Activated naive CD8-positive, alpha-beta T cell treated with anti-CD3 and anti-CD28 coated beads, Interleukin-2, amount 50 U/mL, for 16 hours (primary cell): ENCODE measurements around the gene RPGRIP1.
"Not testable (repeated sequence)": the region's sequence is repeated elsewhere in the genome, so short reads cannot be mapped to it uniquely, and the experiment has no call there.

Experiments
- DNase-seq: peaks from one replicate; pipeline ENCODE4 v3.0.0-alpha.2; 2020; ENCODE audit warnings: low read depth, low spot score

The RPGRIP1 gene

DNA sequence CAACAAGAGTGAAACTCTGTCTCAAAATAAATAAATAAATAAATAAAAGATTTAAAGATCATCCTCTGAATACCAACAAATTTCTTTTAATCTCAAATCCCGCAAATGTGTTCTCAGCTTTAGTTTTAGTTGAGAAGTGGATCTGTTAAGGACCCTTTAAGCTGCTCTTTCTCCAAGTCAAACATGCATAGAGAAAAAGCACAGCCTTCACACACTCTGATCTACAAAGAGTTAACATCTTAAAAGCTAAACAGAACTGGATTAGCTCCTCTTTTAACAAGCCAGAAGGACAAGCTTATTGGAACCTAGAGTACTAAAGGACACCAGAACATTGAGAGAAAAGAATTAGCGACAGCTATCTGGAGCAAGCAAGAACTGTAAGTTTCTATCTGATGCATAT, at the start of gene RPGRIP1:
RPGRIP1 (plus strand) TSS at position 301 of the 400 bp plus-strand sequence. CDS start 7,894 bp downstream, outside the sequence.
- DNase-seq = no peak

DNA sequence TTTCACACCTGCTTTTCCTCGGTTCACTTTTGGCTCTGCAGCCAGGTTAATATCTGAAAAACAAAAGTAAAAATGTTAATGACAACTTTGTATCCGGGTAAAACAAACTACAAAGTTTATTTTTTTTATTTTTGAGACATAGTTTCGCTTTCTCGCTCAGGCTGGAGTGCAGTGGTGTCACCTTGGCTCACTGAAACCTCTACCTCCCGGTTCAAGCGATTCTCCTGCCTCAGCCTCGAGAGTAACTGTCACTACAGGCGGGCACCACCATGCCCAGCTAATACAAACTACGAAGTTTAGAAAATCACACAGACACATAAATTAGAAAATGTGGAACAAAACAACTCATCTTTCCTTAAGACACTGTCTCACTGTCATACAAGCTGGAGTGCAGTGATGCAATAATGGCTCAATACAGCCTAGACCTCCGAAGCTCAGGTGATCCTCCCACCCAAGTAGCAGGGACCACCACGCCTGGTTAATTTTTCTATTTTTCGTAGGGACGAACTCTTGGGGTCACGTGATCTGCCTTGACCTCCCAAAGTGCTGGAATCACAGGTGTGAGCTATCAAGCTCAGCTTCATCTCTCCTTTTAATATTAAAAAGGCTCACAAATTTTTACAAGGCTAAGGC, 48.7 kb upstream of the RPGRIP1 start:
- no peak for DNase-seq

DNA sequence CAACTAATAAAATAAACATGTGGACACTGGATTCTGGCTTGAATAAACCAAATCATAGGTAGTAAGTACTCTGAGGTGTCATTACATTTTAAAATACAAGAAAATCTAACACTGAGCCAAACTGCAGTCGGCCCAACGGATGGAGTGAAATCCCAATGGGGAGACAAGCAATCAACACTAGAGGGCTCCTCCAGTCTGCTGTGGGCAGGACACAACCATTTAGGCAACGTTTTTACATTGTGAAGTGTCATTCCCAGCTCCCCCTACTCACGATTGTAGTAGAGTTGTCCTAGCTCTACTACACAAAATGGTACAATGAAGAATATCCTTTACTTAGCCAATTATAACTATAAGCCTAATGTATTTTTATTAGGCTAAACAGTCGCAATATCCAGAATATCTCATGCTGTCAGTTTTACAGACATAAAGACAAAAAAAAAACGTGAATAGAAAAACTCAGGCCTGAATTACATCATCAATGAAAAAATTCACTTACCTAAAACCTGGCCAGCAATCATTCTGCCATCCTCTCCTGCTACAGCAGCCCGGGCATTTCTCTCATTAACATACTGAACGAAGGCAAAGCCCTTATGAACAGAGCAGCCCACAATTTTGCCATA, 46.3 kb upstream of the RPGRIP1 start:
- no peak for DNase-seq

DNA sequence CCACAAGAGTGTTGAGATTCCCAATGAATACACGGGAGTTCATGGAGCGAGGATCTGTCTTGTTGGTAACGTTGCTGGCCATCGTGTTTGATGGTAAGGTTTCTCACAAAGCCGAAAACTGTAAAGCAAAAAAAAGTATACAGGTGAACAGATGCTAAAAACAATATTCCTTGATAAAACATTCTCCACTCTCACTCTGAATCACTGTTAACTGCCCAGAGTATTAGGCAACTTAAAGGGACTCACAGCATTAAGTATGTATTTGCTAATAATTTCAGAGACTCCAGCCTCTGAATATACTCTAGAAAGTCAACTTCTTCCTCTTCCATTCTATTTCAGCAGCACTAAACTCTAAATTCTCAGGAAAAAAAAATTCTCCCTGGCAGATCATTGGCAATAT, 45.8 kb upstream of the RPGRIP1 start:
- no peak for DNase-seq

DNA sequence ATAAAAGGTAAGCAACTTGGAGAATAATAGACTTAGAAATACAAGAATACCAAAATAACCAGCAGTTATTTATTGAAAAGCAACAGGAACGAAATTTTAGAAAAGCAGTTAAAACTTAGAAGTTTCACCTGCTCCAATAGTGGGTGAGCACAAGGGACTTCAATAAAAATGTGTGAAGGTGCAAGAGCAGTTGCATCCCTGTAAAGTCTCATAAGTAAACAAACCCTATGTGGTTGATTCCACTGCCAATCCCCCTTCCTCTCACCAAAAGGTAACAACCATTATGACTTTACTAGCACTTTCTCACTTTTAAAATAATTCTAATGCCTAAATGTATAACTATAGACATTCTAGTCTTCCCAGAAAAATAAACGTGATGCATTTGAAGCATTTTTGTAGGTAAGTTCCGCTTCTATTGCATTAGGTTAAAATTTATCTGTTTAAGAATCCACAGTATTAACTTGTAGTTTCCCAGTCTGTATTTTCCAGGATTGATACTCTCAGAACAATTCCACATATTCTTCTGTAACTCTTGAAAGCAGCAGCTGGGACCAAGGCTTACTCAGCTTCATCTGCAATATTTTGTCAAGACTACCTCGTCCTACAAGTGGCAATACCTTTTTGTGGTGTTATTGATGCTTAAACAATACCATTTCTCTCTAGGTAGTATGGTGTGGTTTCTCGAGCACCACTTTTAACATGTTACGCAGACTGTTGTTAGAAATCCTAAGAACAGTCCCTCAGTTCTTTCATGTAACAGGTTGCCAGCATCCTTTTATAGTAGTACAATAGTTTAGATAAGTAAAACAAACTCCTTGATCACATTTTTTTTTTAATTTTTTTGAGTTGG, 42.7 kb upstream of the RPGRIP1 start:
- DNase-seq = no peak

DNA sequence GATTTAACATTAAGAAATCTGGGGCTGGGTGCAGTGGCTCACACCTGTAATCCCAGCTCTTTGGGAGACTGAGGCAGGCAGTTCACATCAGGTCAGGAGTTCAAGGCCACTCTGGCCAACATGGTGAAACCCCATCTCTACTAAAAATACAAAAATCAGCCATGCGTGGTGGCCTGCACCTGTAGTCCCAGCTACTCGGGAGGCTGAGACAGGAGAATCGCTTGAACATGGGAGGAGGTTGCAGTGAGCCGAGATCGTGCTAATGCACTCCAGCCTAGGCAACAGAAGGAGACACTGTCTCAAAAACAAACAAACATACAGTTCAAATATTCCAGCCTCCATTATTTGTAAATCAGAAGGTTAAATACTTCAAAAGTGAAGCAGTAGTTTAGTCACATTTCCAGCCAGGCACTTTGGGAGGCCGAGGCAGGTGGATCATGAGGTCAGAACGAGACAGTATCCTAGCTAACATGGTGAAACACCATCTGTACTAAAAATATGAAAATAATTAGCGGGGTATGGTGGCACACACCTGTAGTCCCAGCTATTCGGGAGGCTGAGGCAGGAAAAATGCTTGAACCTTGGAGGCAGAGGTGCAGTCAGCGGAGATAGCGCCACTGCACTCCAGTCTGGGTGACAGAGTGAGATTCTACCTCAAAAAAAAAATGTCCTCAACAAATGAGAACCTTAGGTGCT, 40.9 kb upstream of the RPGRIP1 start:
- DNase-seq = no peak

DNA sequence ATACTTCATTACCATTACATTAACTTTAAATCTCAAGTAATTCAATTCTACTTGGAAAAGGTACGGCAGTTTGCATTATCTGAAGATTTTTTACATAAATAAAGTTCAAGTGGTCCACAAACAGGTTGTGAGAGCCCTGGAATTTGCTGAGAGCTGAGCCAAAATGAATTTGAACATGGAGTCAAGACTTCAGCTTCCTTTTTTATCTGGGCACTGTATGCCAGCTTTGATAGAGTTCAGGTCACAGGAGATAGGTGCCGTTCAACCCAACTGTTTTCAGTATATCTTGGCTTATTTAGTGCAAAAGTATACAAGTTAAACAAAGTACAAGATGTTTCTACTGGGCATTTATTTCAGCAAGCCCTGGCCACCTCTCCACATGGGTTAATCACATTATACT, 39.5 kb upstream of the RPGRIP1 start:
- no peak for DNase-seq

DNA sequence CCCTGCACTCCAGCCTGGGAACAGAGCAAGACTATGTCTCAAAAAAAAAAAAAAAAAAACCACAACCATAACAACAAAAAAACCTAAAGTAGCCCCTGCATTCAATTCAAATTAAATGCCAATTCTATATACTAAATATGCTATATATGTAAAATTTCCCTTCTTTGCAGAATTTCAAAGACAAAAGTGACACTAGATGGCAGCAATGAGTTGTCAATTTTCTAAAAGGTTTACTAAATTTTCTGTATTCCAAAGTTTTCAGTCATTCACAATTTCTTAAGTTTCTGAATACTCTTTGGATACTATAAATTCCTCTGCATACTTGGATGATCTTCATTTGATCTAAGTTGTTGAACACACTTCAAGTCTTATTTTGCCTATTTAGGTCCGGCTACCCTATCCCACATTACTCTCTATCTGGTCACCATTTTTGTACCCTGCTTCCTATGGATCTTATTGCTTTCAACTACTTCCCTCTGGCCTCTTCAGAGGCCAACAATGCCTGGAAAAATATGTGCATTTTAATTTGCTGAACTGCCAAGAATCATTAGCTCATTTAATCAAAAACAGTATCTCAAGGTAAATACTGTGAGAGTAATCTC, 38.6 kb upstream of the RPGRIP1 start:
- DNase-seq = no peak

DNA sequence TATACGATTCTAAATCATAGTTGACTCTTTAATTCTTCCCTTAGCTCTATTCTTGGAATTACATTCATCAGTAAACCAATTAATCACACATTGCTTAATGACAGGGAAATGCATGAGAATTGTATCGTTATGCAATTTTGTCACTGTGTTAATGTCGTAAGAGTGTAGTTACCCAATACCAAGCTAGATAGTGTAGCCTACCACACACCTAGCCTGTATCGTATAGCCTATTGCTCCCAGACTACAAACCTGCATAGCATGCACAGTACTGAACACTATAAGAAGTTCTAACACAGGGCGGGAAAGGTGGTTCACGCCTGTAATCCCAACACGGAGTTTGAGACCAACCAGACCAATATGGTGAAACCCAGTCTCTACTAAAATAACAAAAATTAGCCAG, 35.3 kb upstream of the RPGRIP1 start:
- DNase-seq = no peak

DNA sequence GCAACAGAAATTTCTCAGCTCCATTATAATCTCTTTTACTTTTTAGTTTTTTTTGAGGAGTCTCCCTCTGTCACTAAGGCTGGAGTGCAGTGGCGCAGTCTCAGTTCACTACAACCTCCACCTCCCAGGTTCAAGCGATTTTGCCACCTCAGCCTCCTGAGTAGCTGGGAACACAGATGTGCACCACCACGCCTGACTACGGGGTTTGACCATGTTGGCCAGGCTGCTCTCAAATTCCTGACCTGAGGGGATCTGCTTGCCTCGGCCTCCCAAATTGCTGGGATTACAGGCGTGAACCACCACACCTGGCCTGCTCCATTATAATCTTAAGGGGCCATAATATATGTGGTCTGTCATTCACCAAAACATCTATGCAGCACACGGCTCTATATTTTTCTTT, 34.1 kb upstream of the RPGRIP1 start:
- DNase-seq = no peak

DNA sequence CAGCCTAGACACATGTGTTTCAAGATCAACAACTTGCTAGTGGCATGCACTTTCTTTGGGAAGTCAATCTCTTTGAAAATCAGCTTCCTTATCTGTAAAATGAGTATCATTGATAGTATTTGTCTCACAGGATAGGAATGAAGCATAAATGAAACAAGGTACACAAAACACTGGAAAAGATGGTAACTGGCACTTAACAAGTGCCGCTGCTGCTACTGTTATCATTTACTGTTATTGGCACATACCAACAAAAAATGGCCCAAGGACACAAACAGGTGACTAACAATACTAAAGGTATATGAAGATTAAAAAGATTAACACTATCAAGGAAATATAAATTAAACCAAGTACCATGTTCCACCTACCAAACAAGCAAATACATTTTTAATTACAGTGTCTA, 31.5 kb upstream of the RPGRIP1 start:
- DNase-seq = no peak

DNA sequence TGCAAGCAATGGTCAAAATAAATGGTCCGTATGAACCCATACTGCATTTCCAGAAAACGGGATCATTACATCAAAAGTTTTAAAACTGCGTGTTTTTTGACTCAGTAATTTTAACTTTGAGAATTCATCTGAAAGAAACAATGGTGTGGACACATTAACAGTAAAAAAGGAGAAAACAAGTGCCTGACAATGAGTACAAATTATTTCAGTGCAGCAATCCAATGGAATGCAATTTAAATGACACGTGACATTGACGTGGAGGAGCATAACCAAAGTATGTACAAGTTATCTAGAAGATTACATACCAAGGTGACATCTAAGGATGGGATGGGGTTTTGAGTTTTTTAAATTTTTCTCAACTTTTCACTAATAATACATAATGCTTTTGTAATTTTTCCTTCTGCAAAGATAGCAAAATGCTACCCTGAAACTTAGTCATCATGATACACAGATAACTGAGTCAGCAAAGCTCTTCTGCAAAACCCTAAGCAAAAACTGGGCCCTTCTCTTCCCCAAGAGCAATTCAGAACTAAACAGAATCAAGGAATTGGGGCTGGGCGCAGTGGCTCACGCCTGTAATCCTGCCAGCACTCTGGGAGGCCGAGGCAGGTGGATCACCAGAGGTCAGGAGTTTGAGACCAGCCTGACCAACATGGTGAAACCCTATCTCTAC, 31.0 kb upstream of the RPGRIP1 start:
- DNase-seq = no peak

DNA sequence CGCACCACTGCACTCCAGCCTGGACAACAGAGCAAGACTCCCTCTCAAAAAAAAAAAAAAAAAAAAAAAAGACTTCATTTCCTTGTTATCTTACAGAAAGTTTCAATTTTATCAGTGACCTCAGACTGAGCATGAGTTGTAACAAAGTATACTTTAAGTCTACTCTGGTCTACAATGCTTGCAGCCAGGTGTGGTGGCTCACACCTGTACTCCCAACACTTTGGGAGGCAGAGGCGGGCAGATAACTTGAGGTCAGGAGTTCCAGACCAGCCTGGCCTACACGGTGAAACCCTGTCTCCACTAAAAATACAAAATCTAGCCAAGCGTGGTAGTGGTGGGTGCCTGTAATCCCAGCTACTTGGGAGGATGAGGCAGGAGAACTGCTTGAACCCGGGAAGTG, 28.7 kb upstream of the RPGRIP1 start:
- no peak for DNase-seq

DNA sequence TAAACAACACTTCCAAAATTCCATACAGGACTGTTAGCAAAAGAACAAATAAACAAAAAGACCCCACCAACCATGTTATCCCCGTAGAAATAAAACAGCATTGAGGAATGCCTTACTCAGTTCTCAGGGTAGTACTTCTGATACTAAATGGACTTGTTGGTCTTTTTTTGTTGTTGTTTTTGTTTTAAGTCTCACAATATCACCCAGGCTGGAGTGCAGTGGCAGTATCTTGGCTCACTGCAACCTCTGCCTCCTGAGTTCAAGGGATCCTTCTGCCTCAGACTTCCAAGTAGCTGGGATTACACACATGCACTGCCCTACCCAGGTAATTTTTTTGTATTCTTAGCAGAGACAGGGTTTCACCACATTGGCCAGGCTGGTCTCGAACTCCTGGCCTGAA, 27.7 kb upstream of the RPGRIP1 start:
- DNase-seq = no peak

DNA sequence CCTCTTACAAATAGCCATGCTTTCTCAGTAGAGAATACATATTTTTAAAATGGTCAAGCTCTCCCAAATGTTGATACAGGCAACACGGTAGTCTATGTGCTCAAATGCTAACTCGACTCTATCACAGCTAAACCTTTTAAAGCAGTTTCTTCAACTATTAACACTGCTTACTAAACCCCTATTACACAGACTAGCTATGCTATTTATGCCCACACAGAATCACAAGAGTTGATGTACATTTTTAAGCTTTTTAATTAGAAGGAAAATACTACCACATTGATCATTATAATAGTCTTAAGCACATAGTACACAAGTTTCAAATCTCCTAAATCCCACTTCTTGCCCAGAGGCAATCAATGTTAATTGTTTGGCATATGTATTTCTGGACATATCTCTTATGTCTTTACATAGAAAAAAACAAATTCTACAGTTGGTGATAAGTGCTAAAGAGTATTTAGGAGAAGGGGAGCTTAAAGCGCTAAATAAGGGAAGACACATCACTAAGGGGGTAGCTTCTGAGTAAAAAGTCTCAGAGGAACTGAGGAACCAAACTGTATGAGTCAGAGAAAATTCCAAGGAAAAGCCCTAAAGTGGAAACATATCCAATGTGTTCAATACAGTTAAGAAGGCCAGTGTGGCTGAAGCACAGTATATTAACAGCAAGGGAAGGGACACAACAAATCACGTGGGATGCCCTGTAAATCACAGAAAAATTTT, 24.3 kb upstream of the RPGRIP1 start:
- no peak for DNase-seq

DNA sequence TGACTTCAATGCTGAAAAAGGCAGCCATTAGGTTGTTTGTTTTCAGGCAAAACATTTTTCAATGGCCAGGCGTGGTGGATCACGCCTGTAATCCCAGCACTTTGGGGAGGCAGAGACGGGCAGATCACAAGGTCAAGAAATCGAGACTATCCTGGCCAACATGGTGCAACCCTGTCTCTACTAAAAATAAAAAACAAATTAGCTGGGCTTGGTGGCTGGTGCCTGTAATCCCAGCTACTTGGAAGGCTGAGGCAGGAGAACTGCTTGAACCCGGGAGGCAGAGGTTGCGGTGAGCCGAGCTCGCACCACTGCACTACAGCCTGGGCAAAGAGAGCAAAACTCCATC, 23.8 kb upstream of the RPGRIP1 start:
- not testable (repeated sequence) for DNase-seq

DNA sequence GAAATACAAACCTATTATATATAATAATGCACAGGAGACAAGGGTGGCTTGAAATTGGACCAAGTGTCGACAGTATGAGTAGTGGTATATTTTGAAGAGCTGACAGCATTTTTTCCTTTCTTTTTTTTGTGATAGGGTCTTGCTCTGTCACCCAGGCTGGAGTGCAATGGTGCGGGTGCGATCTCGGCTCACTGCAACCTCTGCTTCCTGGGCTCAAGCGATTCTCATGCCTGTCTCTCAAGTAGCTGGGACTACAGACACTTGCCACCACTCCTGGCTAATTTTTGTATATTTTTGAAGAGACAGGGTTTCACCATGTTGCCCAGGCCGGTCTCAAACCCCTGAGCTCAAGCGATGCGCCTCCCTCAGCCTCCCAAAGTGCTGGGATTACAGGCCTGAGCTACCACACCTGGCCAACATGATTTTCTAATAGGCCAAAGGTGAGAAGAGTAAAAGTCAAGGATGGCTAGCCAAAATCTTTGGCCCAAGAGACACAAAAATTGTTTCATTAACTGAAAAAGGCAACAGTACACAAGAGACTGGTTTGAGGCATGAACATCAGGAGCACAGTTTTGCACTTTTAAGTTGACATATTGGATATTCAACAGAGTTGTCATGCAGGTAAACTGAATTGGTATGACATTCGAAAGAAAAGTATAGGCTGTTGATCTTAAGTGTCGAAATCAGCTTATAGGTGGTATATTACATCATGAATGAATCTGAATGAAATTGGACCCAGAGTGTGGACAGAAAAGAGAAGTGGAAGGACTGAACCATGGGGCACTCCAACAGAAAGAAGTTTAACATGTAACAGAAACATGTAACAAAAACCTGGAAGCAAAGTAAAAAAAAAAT, 23.1 kb upstream of the RPGRIP1 start:
- DNase-seq = no peak

DNA sequence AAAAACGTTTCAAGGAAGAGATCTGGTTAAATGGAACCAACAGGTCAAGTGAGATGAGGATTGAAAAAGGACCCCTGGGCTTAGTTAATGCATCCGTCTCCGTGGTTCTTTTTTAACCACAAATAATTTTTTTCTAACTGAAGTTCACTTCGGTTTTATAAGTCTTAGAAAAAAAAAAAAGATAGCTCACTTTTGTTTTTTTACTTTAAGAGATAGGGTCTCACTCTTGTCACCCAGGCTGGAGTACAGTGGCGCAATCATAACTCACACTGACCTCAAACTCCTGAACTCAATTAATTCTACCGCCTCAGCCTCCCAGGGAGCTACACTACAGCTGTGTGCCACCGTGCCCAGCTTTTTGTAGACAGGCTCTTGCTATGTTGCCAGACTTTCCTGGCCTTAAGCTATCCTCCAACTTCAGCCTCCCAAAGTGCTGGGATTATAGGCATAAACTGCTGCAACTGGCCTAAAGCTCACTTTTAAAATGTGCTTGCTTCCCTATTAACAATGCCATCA, 22.4 kb upstream of the RPGRIP1 start:
- DNase-seq = no peak
